Measurements from ENCODE around the gene SLC31A2. TPM values are rescaled to one million over a fixed set of nuclear protein-coding genes. Genes with fewer than 3 reads are reported as not detected.

Gene SLC31A2
- total and polyA plus RNA-seq, 2 donors from 2014 or later = 10.6 to 18.6 TPM

DNA sequence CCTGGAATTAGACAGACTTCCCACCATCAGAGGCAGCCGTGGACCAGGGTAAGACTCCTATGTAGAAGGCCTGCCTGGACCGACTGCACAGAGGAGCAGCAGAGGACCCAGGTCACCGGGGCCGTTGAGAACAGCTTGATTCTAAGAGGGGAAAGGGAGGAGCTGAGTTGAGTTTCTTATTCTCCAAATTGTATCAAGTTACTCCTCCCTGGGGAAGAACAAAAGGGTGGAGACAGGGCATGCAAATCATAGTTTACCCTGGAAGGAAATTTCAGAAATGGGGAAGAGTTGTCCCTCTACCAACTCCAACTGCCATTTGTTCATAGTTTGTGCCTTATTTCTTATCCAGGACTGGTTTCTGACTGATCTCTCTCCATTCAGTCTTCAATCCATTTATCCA, 20.9 kb upstream of the SLC31A2 start:
- DNase-seq (no peak), FAIRE-seq (no peak)
- H3K4me1 ChIP-seq (ENCODE audit: control insufficient read depth in 2 of 3, insufficient read depth in 2 of 3, low read depth in 1 of 3, low read length in 3 of 3) = no peaks in the 10 kb centered on the region
- intact Hi-C loops (cut with DNase I) = loop anchor here (10.0 kb wide), 1 partner anchor 195 kb away; no protein-coding TSS in a partner anchor
- no peak overlapping the region for H3K27ac ChIP-seq (ENCODE audit: low read depth in 2 of 2, low read length in 2 of 2)
- no peaks in the 10 kb centered on the region for H3K27me3 ChIP-seq (ENCODE audit: control insufficient read depth, insufficient read depth, low read length)
- no peaks in the 10 kb centered on the region for H3K36me3 ChIP-seq (ENCODE audit: control insufficient read depth in 2 of 3, insufficient read depth in 3 of 3, low read length in 3 of 3)
- H3K9ac ChIP-seq (ENCODE audit: low read length in 3 of 3) = no peak overlapping the region
- TF ChIP-seq CTCF (IDR thresholded peaks at IDR 0.05; ENCODE audit: borderline replicate concordance, extremely low read depth, insufficient read depth) = no peak
- no peaks in the 10 kb centered on the region for H3K9me3 ChIP-seq (ENCODE audit: control insufficient read depth in 2 of 3, insufficient read depth in 1 of 3, low read length in 3 of 3)
- H3K4me3 ChIP-seq (ENCODE audit: low read length in 3 of 3) = no peak overlapping the region

DNA sequence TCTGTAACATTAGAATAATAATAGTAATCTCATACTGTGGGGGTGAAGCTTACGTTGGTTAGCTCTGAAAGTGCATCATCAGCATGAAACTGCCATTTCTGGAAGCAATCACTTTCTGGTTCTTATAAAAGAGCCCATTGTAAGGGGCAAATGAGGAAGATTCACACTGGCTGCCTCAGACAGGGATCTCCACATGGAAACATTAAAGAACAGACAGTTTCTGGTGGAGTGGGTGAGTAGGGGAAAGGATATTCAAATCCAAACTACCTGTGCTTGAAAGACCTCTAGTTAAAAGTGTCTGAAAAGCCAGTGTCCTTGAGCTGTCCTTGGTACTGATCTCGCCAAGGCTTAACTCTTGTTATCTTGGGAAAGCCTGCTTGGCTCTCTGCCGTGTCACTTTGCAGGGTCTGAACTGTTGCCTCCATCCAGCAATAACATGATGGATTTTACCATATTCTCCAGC, 19.1 kb upstream of the SLC31A2 start:
- Histone ChIP-seq H3K36me3 (ENCODE audit: control insufficient read depth in 2 of 3, insufficient read depth in 3 of 3, low read length in 3 of 3) (no peaks in the 10 kb centered on the region), H3K4me3 (ENCODE audit: low read length in 3 of 3) (no peak overlapping the region), H3K27ac (ENCODE audit: low read depth in 2 of 2, low read length in 2 of 2) (no peak overlapping the region), H3K4me1 (ENCODE audit: control insufficient read depth in 2 of 3, insufficient read depth in 2 of 3, low read depth in 1 of 3, low read length in 3 of 3) (no peaks in the 10 kb centered on the region), H3K27me3 (ENCODE audit: control insufficient read depth, insufficient read depth, low read length) (no peaks in the 10 kb centered on the region), H3K9ac (ENCODE audit: low read length in 3 of 3) (no peak overlapping the region), H3K9me3 (ENCODE audit: control insufficient read depth in 2 of 3, insufficient read depth in 1 of 3, low read length in 3 of 3) (no peaks in the 10 kb centered on the region)
- peak in 3 of 5 donors; percentile 59 to 86 (median 77) for DNase-seq
- no peak for FAIRE-seq
- TF ChIP-seq CTCF (IDR thresholded peaks at IDR 0.05; ENCODE audit: borderline replicate concordance, extremely low read depth, insufficient read depth) = no peak
- intact Hi-C loops (cut with DNase I) = no loop called here

- Histone ChIP-seq H3K4me3 (ENCODE audit: low read length in 3 of 3) (no peak overlapping the region), H3K36me3 (ENCODE audit: control insufficient read depth in 2 of 3, insufficient read depth in 3 of 3, low read length in 3 of 3) (no peaks in the 10 kb centered on the region), H3K4me1 (ENCODE audit: control insufficient read depth in 2 of 3, insufficient read depth in 2 of 3, low read depth in 1 of 3, low read length in 3 of 3) (no peaks in the 10 kb centered on the region), H3K9ac (ENCODE audit: low read length in 3 of 3) (no peak overlapping the region), H3K9me3 (ENCODE audit: control insufficient read depth in 2 of 3, insufficient read depth in 1 of 3, low read length in 3 of 3) (no peaks in the 10 kb centered on the region), H3K27ac (ENCODE audit: low read depth in 2 of 2, low read length in 2 of 2) (no peak overlapping the region), H3K27me3 (ENCODE audit: control insufficient read depth, insufficient read depth, low read length) (no peaks in the 10 kb centered on the region)
- no peak for FAIRE-seq
- intact Hi-C loops (cut with DNase I) = no loop called here
- no peak for TF ChIP-seq CTCF (IDR thresholded peaks at IDR 0.05; ENCODE audit: borderline replicate concordance, extremely low read depth, insufficient read depth)
- no peak for DNase-seq
Observed at GRCh38 chr9:113137196-113138168, 13.3 kb upstream of the SLC31A2 start.

Measured in kidney (tissue), 14 donors.